ENCODE data around the gene PPM1L.

DNA sequence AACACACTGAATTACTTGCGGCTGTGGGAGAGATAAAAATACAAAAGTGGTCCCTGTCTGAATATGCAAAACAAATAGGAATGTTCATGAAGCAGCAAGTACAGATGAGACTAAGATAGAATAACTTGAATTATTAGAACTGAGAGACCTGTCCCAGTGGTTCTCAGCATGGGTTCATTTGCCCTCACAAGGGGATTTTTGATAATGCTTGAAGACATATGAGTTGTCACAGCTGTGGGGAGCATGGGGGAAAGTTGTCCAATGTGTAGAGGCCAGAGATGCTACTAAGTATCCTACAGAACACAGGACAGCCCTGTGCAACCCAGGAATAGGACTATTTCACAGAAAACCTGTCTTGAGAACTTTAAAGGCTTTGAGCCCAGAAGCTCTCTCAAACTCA, 22.4 kb downstream of the PPM1L start:
- TF ChIP-seq, protein P1, sequence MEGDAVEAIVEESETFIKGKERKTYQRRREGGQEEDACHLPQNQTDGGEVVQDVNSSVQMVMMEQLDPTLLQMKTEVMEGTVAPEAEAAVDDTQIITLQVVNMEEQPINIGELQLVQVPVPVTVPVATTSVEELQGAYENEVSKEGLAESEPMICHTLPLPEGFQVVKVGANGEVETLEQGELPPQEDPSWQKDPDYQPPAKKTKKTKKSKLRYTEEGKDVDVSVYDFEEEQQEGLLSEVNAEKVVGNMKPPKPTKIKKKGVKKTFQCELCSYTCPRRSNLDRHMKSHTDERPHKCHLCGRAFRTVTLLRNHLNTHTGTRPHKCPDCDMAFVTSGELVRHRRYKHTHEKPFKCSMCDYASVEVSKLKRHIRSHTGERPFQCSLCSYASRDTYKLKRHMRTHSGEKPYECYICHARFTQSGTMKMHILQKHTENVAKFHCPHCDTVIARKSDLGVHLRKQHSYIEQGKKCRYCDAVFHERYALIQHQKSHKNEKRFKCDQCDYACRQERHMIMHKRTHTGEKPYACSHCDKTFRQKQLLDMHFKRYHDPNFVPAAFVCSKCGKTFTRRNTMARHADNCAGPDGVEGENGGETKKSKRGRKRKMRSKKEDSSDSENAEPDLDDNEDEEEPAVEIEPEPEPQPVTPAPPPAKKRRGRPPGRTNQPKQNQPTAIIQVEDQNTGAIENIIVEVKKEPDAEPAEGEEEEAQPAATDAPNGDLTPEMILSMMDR (optimal IDR thresholded peaks at IDR 0.05 in 1 of 3, IDR thresholded peaks at IDR 0.05 in 1 of 3, conservative IDR thresholded peaks at IDR 0.05 in 1 of 3; ENCODE audit: extremely low read depth in 1 of 3, insufficient read depth in 2 of 3, low read length in 3 of 3): no peak
- TF ChIP-seq EZH2 (IDR thresholded peaks at IDR 0.05; ENCODE audit: low read length): no peak

Measured in keratinocyte (primary cell).